Esophagus squamous epithelium (tissue), 5 donors: ENCODE results near the gene HMGB3. TPM values are rescaled to one million over a fixed set of nuclear protein-coding genes. Genes with fewer than 3 reads are reported as not detected.

Experiments used
- DNase-seq: peaks from one replicate; lab custom pipeline; 2025; lab: John Stamatoyannopoulos, UW
- H3K27ac ChIP-seq, 4 donors: fragments of 200-600 bp; sonication (generic); one replicate each; pipeline ENCODE4 v1.5.1; 2016 to 2019; ENCODE audit warnings: mild to moderate bottlenecking in 1 of 4
- H3K27me3 ChIP-seq, 4 donors: fragments of 200-600 bp; sonication (generic); 1 replicate in 3 of 4; 2 replicates in 1 of 4; pipeline versions ENCODE4 v1.5.1 to v1.6.0; 2017 to 2021; ENCODE audit warnings: antibody characterized with exemption in 1 of 4
- H3K36me3 ChIP-seq, 3 donors: fragments of 200-600 bp; sonication (generic); one replicate each; pipeline ENCODE4 v1.5.1; 2016 to 2019
- H3K4me1 ChIP-seq, 3 donors: fragments of 200-600 bp; sonication (generic); one replicate each; pipeline ENCODE4 v1.5.1; 2017 to 2019
- H3K4me3 ChIP-seq, 4 donors: fragments of 200-600 bp; sonication (generic); 1 replicate in 3 of 4; 2 replicates in 1 of 4; pipeline ENCODE4 v1.5.1; 2016 to 2019; ENCODE audit warnings: mild to moderate bottlenecking in 2 of 4, moderate library complexity in 1 of 4
- H3K9me3 ChIP-seq, 3 donors: fragments of 200-600 bp; sonication (generic); one replicate each; pipeline ENCODE4 v1.5.1; 2016 to 2019
- CTCF ChIP-seq, 6 experiments: fragments of 450-650 bp in 4 of 6; fragments of 200-600 bp in 2 of 6; sonication (generic) in 2 of 6; IDR thresholded peaks; one replicate each; pipeline ENCODE4 v1.5.1; 2016 to 2019; ENCODE audit warnings: antibody characterized with exemption in 6 of 6, mild to moderate bottlenecking in 4 of 6, moderate library complexity in 4 of 6
- POLR2A ChIP-seq, 4 donors: fragments of 450-650 bp; IDR thresholded peaks; one replicate each; pipeline ENCODE4 v1.6.1; 2017; ENCODE audit warnings: antibody characterized with exemption in 4 of 4, mild to moderate bottlenecking in 4 of 4, moderate library complexity in 3 of 4
- whole genome bisulfite sequencing, 2 donors: methylation state at CpG; one replicate each; pipeline ENCODE4 v1.1.5; 2018; 5-methylcytosine and 5-hydroxymethylcytosine counted together
- intact Hi-C: fragments of 100-400 bp; cut with DNase I; formaldehyde crosslinking; loops from one replicate; pipeline ENCODE4 v1.15.0; 2022
- total RNA-seq, 4 donors: library from RNA; depleted of rRNA; stranded (reverse); fragments of >200 nt; gene quantifications; one replicate each; pipeline ENCODE4 v1.1.0, GENCODE V29; 2016
- donor health status: DM: yes; HTN: yes; CAD: no.

Gene HMGB3
- total RNA-seq, 4 donors from 2014 or later = 6.7 to 14.1 (median 8.1) TPM

GRCh38 chrX:150966742-150967141, 16.4 kb upstream of the HMGB3 start:
- 61 to 77% methylated on average over 3 of the region's 3 CpGs for WGBS, 2 donors
- no peaks in the 10 kb centered on the region for H3K9me3 ChIP-seq
- no peaks in the 10 kb centered on the region for H3K27me3 ChIP-seq
- intact Hi-C loops = no loop called here
- no peaks in the 10 kb centered on the region for H3K4me1 ChIP-seq
- TF ChIP-seq POLR2A (IDR thresholded peaks at IDR 0.05) = no peak
- no peak for TF ChIP-seq CTCF (IDR thresholded peaks at IDR 0.05)
- no peak overlapping the region for H3K4me3 ChIP-seq
- DNase-seq = no peak
- H3K27ac ChIP-seq = no peak overlapping the region
- no peaks in the 10 kb centered on the region for H3K36me3 ChIP-seq

DNA sequence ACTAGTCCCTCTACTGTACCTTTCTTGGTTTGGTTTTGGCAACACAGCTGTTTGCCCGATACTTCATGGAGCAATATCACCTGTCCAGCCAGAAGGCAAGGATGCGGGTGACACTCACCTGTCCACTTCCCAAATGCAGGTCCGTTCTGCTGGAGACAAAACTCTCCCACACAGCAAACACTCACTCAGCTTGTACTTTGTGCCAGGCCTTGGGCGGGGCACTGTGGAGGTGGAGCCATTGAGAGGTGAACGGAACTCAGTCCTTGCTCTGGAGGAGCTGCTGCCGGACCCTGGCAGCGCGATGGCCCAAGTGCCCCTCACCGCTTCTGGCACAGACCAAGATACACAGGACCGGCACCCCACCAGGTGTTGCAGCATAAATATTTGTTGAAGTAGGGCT, 15.3 kb upstream of the HMGB3 start:
- no peak overlapping the region for H3K4me3 ChIP-seq
- DNase-seq = no peak
- H3K27me3 ChIP-seq = no peaks in the 10 kb centered on the region
- H3K4me1 ChIP-seq = no peaks in the 10 kb centered on the region
- TF ChIP-seq CTCF (IDR thresholded peaks at IDR 0.05) = no peak
- TF ChIP-seq POLR2A (IDR thresholded peaks at IDR 0.05) = no peak
- H3K36me3 ChIP-seq = no peaks in the 10 kb centered on the region
- no peak overlapping the region for H3K27ac ChIP-seq
- H3K9me3 ChIP-seq = no peaks in the 10 kb centered on the region
- 40 to 45% methylated on average over 1 to 3 of the region's 10 CpGs for WGBS, 2 donors
- intact Hi-C loops = no loop called here

- intact Hi-C loops = no loop called here
- Histone ChIP-seq H3K36me3 (no peaks in the 10 kb centered on the region), H3K27me3 (no peaks in the 10 kb centered on the region), H3K4me1 (no peaks in the 10 kb centered on the region), H3K4me3 (no peak overlapping the region), H3K27ac (no peak overlapping the region), H3K9me3 (no peaks in the 10 kb centered on the region)
- 82% methylated on average over 12 to 16 of the region's 17 CpGs for WGBS, 2 donors
- DNase-seq = no peak
- TF ChIP-seq POLR2A (IDR thresholded peaks at IDR 0.05) (no peak), CTCF (IDR thresholded peaks at IDR 0.05) (no peak)
Measured at GRCh38 chrX:150968862-150969720, 14.0 kb upstream of the HMGB3 start.

- H3K27ac ChIP-seq = no peak overlapping the region
- intact Hi-C loops = no loop called here
- H3K27me3 ChIP-seq = no peaks in the 10 kb centered on the region
- no peak overlapping the region for H3K4me3 ChIP-seq
- no peaks in the 10 kb centered on the region for H3K36me3 ChIP-seq
- no peaks in the 10 kb centered on the region for H3K9me3 ChIP-seq
- WGBS, 2 donors = 39 to 48% methylated on average over 2 of the region's 2 CpGs
- H3K4me1 ChIP-seq = no peaks in the 10 kb centered on the region
- TF ChIP-seq POLR2A (IDR thresholded peaks at IDR 0.05) = no peak
- TF ChIP-seq CTCF (IDR thresholded peaks at IDR 0.05) = no peak
- no peak for DNase-seq
Measured at GRCh38 chrX:150972450-150972849, 10.7 kb upstream of the HMGB3 start.

DNA sequence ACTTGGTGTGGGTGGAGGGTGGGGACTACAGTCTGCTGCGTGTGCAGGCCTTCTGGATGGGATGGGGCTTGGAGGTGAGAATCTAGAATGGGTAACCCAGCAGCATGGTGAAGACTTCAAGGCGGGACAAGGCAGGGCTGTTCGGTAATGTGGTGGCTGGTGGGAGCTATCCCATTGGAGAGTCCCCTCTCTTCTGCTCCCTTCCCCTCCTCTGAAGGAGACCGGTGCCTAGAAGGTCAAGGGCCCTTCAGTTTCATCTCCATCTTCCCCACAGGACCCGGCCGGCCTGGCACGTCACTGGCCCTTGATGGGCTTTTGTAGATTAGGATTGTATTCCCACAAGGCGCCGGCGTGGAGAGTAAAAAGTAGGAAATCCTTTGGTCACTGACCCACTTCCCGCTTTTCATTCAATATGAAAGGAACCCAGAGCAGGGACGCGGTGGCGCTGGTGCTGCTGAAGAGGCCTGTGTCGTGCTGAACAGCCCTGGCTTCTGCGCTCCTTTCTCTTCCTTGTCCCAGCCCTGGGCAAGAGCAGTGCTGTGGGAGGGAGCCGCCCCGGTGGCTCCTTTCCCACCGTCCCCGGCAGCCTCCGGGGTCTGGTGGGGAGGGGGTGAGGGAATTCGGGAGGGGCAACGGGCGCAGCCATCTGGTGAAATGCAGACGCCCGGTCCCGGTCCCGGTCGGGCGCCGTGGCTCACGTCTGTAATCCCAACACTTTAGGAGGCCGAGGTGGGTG, 7.3 kb upstream of the HMGB3 start:
- intact Hi-C loops = no loop called here
- WGBS, 2 donors = 84 to 90% methylated on average over 2 to 16 of the region's 33 CpGs
- no peak overlapping the region for H3K27ac ChIP-seq
- TF ChIP-seq CTCF (IDR thresholded peaks at IDR 0.05) (no peak), POLR2A (IDR thresholded peaks at IDR 0.05) (no peak)
- no peaks in the 10 kb centered on the region for H3K9me3 ChIP-seq
- no peaks in the 10 kb centered on the region for H3K4me1 ChIP-seq
- no peak overlapping the region for H3K4me3 ChIP-seq
- H3K27me3 ChIP-seq = no peaks in the 10 kb centered on the region
- DNase-seq = no peak
- no peaks in the 10 kb centered on the region for H3K36me3 ChIP-seq
